ENCODE results near the gene ITPR1.

The ITPR1 gene

DNA sequence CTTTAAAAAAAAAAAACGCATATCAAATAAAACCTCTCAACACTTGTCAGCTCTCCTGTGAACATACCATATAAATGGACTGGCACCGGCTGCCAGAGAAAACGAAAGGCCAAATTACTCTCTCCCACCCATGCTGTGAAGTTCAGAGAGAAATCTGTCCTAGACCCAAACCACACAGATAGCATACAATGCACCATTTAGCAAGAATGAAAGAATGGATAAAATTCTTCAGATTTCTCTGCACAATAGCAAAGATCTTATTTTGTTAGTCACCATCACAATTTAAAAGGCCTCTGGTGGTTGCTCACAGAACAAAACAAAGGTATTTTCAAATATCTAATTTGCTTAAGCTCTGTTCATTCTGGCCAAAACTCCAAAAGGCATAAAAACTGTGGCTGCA lies 392.2 kb downstream of the ITPR1 start:
- no peak overlapping the region for H3K27ac ChIP-seq (replicated peaks)
- no peak overlapping the region for H3K4me3 ChIP-seq (replicated peaks; ENCODE audit: insufficient read depth, low read length)
- no peak for DNase-seq (ENCODE audit: low read depth in 1 of 2, low spot score in 1 of 2)
- TF ChIP-seq, protein P1, sequence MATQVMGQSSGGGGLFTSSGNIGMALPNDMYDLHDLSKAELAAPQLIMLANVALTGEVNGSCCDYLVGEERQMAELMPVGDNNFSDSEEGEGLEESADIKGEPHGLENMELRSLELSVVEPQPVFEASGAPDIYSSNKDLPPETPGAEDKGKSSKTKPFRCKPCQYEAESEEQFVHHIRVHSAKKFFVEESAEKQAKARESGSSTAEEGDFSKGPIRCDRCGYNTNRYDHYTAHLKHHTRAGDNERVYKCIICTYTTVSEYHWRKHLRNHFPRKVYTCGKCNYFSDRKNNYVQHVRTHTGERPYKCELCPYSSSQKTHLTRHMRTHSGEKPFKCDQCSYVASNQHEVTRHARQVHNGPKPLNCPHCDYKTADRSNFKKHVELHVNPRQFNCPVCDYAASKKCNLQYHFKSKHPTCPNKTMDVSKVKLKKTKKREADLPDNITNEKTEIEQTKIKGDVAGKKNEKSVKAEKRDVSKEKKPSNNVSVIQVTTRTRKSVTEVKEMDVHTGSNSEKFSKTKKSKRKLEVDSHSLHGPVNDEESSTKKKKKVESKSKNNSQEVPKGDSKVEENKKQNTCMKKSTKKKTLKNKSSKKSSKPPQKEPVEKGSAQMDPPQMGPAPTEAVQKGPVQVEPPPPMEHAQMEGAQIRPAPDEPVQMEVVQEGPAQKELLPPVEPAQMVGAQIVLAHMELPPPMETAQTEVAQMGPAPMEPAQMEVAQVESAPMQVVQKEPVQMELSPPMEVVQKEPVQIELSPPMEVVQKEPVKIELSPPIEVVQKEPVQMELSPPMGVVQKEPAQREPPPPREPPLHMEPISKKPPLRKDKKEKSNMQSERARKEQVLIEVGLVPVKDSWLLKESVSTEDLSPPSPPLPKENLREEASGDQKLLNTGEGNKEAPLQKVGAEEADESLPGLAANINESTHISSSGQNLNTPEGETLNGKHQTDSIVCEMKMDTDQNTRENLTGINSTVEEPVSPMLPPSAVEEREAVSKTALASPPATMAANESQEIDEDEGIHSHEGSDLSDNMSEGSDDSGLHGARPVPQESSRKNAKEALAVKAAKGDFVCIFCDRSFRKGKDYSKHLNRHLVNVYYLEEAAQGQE (IDR thresholded peaks at IDR 0.05; ENCODE audit: insufficient replicate concordance, low read depth): no peak
- TF ChIP-seq, protein P2, sequence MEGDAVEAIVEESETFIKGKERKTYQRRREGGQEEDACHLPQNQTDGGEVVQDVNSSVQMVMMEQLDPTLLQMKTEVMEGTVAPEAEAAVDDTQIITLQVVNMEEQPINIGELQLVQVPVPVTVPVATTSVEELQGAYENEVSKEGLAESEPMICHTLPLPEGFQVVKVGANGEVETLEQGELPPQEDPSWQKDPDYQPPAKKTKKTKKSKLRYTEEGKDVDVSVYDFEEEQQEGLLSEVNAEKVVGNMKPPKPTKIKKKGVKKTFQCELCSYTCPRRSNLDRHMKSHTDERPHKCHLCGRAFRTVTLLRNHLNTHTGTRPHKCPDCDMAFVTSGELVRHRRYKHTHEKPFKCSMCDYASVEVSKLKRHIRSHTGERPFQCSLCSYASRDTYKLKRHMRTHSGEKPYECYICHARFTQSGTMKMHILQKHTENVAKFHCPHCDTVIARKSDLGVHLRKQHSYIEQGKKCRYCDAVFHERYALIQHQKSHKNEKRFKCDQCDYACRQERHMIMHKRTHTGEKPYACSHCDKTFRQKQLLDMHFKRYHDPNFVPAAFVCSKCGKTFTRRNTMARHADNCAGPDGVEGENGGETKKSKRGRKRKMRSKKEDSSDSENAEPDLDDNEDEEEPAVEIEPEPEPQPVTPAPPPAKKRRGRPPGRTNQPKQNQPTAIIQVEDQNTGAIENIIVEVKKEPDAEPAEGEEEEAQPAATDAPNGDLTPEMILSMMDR (IDR thresholded peaks at IDR 0.05; ENCODE audit: insufficient read depth, low read length): no peak
- TF ChIP-seq POLR2AphosphoS5 (IDR thresholded peaks at IDR 0.05; ENCODE audit: low read depth) (no peak), SPI1 (IDR thresholded peaks at IDR 0.05; ENCODE audit: borderline replicate concordance, low read depth) (no peak), GABPA (IDR thresholded peaks at IDR 0.05; ENCODE audit: low read depth) (no peak)
- H3K27me3 ChIP-seq (ENCODE audit: insufficient read depth, poor library complexity, severe bottlenecking): no peaks in the 10 kb centered on the region

DNA sequence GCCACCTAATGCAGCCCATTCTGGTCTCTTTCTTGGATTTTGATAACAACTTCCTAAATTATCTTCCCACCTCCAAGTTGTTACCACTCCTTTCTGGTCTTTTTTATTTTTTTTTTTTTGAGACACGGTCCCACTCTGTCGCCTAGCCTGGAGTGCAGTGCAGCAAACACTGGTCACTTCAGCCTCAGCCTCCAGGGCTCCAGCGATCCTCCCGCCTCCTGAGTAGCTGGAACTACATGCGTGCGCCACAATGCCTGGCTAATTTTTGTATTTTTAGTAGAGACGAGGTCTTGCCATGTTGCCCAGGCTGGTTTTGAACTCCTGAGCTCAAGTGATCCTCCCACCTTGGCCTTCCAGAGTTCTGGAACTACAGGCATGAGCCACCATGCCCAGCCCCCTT lies 393.3 kb downstream of the ITPR1 start:
- no peak overlapping the region for H3K27ac ChIP-seq (replicated peaks)
- DNase-seq (ENCODE audit: low read depth in 1 of 2, low spot score in 1 of 2): no peak

DNA sequence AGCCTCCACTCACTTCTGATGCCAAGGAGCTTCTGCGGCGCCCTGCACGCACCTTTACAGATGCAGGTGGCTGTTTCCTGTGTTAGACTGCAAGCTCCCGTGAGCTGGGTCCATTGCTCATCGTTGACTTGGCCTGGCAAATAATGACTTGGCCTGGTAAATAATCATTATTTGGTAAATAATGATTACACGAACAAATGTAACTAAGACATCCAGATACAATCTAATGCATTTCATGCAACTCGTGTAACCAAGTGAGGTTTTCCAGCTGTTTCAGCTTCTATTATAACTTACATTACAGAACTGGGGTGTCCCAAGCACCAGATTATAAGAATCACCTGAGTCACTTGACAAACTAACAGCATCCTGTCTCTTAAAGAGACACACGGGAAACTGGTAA lies 394.0 kb downstream of the ITPR1 start:
- no peak overlapping the region for H3K27ac ChIP-seq (replicated peaks)
- H3K4me3 ChIP-seq (replicated peaks; ENCODE audit: insufficient read depth, low read length): no peak overlapping the region
- no peaks in the 10 kb centered on the region for H3K27me3 ChIP-seq (ENCODE audit: insufficient read depth, poor library complexity, severe bottlenecking)
- TF ChIP-seq GABPA (IDR thresholded peaks at IDR 0.05; ENCODE audit: low read depth): no peak
- TF ChIP-seq, protein P2 (IDR thresholded peaks at IDR 0.05; ENCODE audit: insufficient read depth, low read length): no peak
- no peak for TF ChIP-seq POLR2AphosphoS5 (IDR thresholded peaks at IDR 0.05; ENCODE audit: low read depth)
- no peak for TF ChIP-seq SPI1 (IDR thresholded peaks at IDR 0.05; ENCODE audit: borderline replicate concordance, low read depth)
- TF ChIP-seq, protein P1 (IDR thresholded peaks at IDR 0.05; ENCODE audit: insufficient replicate concordance, low read depth): no peak
- DNase-seq (ENCODE audit: low read depth in 1 of 2, low spot score in 1 of 2): no peak

More for the DNA sequence above, 393.3 kb downstream of the ITPR1 start:
- H3K27me3 ChIP-seq (ENCODE audit: insufficient read depth, poor library complexity, severe bottlenecking): no peaks in the 10 kb centered on the region
- H3K4me3 ChIP-seq (replicated peaks; ENCODE audit: insufficient read depth, low read length): no peak overlapping the region
- TF ChIP-seq, protein P2 (IDR thresholded peaks at IDR 0.05; ENCODE audit: insufficient read depth, low read length): no peak
- no peak for TF ChIP-seq POLR2AphosphoS5 (IDR thresholded peaks at IDR 0.05; ENCODE audit: low read depth)
- TF ChIP-seq, protein P1 (IDR thresholded peaks at IDR 0.05; ENCODE audit: insufficient replicate concordance, low read depth): no peak

Data from HL-60 (cell line).